ENCODE data around the gene TMPRSS2.
"Not testable (repeated sequence)": the region's sequence is repeated elsewhere in the genome, so short reads cannot be mapped to it uniquely, and the experiment has no call there.

Gene TMPRSS2

GRCh38 chr21:41444703-41445464 is 63.1 kb downstream of the TMPRSS2 start:
- no peak for DNase-seq

- DNase-seq = no peak
Observed at GRCh38 chr21:41443562-41443961, 64.4 kb downstream of the TMPRSS2 start.

GRCh38 chr21:41442481-41443186 is 65.3 kb downstream of the TMPRSS2 start:
- no peak for DNase-seq

GRCh38 chr21:41441546-41441945 is 66.4 kb downstream of the TMPRSS2 start:
- DNase-seq = no peak

GRCh38 chr21:41439248-41439647 is 68.7 kb downstream of the TMPRSS2 start:
- DNase-seq = no peak

GRCh38 chr21:41438425-41439113 is 69.4 kb downstream of the TMPRSS2 start:
- no peak for DNase-seq

- DNase-seq = no peak
Observed at GRCh38 chr21:41437729-41438128, 70.2 kb downstream of the TMPRSS2 start.

- DNase-seq = no peak
Observed at GRCh38 chr21:41435706-41436105, 72.3 kb downstream of the TMPRSS2 start.

GRCh38 chr21:41433566-41433965 is 74.4 kb downstream of the TMPRSS2 start:
- no peak for DNase-seq

GRCh38 chr21:41432562-41433460 is 75.1 kb downstream of the TMPRSS2 start:
- peak in 1 of 2 donors; percentile 10 for DNase-seq

GRCh38 chr21:41431788-41432548 is 76.0 kb downstream of the TMPRSS2 start:
- no peak for DNase-seq

- no peak for DNase-seq
Observed at GRCh38 chr21:41429925-41430491, 78.0 kb downstream of the TMPRSS2 start.

GRCh38 chr21:41429305-41429704 is 78.7 kb downstream of the TMPRSS2 start:
- no peak for DNase-seq

GRCh38 chr21:41428847-41429246 is 79.1 kb downstream of the TMPRSS2 start:
- no peak for DNase-seq

- no peak for DNase-seq
Observed at GRCh38 chr21:41428311-41428710, 79.6 kb downstream of the TMPRSS2 start.

- DNase-seq = no peak
Observed at GRCh38 chr21:41427556-41427955, 80.4 kb downstream of the TMPRSS2 start.

GRCh38 chr21:41426676-41427404 is 81.1 kb downstream of the TMPRSS2 start:
- DNase-seq = no peak

GRCh38 chr21:41425954-41426675 is 81.8 kb downstream of the TMPRSS2 start, which contains the start of gene MX1:
MX1 (plus strand) TSS chr21:41426239; CDS start chr21:41432071, 5,832 bp downstream.
- DNase-seq = peak; percentile 42 to 87

- DNase-seq = no peak
Observed at GRCh38 chr21:41425588-41425953, 82.4 kb downstream of the TMPRSS2 start.

GRCh38 chr21:41423305-41423636 is 84.7 kb downstream of the TMPRSS2 start:
- DNase-seq = not testable (repeated sequence)

Measured in inflammatory macrophage treated with lipopolysaccharide for 1 hour (primary cell).